GM19438 (cell line): Measurements from ENCODE around the gene SLC26A2.
A peak's percentile ranks its signal among the peaks of the same experiment; 100 is the strongest.

ENCODE experiments used
- ATAC-seq: cut with Tn5 transposase; IDR thresholded peaks from one replicate; pipeline ENCODE4 v1.9.1; 2021; ENCODE audit warnings: low read depth; ENCODE audit not compliant: unreplicated experiment

The SLC26A2 gene

GRCh38 chr5:150033334-150033733 is 72.8 kb downstream of the SLC26A2 start:
- no peak for ATAC-seq

- no peak for ATAC-seq
These were observed 74.1 kb downstream of the SLC26A2 start for GRCh38 chr5:150034662-150035061.

- ATAC-seq, result peak; percentile 94
These were observed 74.8 kb downstream of the SLC26A2 start for GRCh38 chr5:150035139-150035895.

- no peak for ATAC-seq
These were observed 76.0 kb downstream of the SLC26A2 start for GRCh38 chr5:150036513-150036912.
